ENCODE results near the gene STPG3.
"Not testable (repeated sequence)": the region's sequence is repeated elsewhere in the genome, so short reads cannot be mapped to it uniquely, and the experiment has no call there.

STPG3 gene

DNA sequence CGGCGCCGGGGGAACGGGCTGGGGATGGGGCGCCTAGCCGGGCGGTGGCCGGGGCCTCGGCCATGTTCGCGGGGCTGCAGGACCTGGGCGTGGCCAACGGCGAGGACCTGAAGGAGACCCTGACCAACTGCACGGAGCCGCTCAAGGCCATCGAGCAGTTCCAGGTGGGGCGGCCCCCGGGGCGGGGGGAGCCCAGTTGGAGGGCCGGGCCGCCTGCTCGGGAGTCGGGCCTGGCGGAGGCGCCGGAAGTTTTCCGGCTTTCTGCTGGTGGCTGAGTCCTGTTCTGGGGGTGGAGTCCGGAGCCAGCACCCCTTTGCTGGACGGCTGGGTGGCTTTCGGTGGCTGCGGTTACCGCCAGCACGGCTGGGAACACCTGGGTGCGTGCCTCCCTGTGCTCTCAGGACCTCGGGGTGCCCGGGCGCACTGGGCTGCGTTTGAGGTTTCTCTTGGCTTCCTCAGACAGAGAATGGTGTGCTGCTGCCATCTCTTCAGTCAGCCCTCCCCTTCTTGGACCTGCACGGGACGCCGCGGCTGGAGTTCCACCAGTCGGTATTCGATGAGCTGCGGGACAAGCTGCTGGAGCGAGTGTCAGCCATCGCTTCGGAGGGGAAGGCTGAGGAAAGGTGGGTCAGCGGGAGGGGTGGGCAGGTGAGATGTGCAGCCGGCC is 4.5 kb downstream of the STPG3 start:
- ATAC-seq (replicated peaks), result peak; percentile 54 to 62

DNA sequence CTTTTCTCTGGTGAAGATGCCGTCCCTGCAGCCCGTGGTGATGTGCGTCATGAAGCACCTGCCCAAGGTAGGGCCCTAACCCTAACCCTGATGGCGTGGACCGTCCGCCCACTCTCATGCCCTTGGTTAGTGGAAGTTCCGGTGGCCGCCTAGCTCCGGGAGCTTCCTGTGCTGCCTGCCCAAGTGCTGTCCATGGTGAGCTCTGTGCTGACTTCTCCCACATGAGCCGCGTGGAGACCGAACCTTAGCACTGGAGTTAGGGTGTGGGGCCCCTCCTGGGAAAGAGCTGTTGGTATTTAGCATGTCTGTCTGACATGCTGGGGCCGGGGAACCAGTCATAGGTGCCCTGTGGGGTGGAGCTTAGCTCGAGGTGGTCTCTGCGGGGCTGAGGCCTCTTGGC is 5.3 kb downstream of the STPG3 start:
- Mint-ChIP-seq H3K27me3 (no peaks in the 10 kb centered on the region), H3K9me3 (no peaks in the 10 kb centered on the region), H3K27ac (peak overlapping the region; percentile 42), H3K36me3 (peaks cover under 1 to 8% of the 10 kb centered on the region in 2 donors), H3K4me1 (peaks cover 18 to 28% of the 10 kb centered on the region in 2 donors), H3K4me3 (peak overlapping the region; percentile 81 to 82)
- DNase-seq, result no peak
- ATAC-seq (replicated peaks), result no peak

More for the DNA sequence above, 4.5 kb downstream of the STPG3 start:
- peak overlapping the region; percentile 77 for H3K27ac Mint-ChIP-seq
- peaks cover 18 to 32% of the 10 kb centered on the region in 2 donors for H3K4me1 Mint-ChIP-seq
- H3K36me3 Mint-ChIP-seq, result peaks cover 0 to 8% of the 10 kb centered on the region in 2 donors
- H3K9me3 Mint-ChIP-seq, result no peaks in the 10 kb centered on the region
- DNase-seq, result no peak
- H3K4me3 Mint-ChIP-seq, result peak overlapping the region; percentile 81 to 82
- no peaks in the 10 kb centered on the region for H3K27me3 Mint-ChIP-seq

DNA sequence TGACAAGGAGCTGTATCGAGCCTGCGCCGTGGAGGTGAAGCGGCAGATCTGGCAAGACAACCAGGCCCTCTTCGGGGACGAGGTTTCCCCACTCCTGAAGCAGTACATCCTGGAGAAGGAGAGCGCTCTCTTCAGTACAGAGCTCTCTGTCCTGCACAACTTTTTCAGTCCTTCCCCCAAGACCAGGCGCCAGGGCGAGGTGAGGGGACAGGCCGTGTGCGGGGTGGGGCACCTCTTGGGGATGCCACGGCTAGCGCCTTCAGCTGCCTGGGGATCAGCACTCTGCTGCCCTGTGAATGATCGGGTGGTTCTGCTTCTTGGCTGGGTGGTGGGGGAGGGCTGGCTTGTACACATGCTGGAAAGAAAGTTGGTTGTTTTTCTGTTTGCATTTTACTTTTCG is 5.8 kb downstream of the STPG3 start:
- peaks cover 21 to 33% of the 10 kb centered on the region in 2 donors for H3K4me1 Mint-ChIP-seq
- H3K27me3 Mint-ChIP-seq, result no peaks in the 10 kb centered on the region
- ATAC-seq (replicated peaks) (no peak), DNase-seq (no peak)
- H3K36me3 Mint-ChIP-seq, result peaks cover 5 to 12% of the 10 kb centered on the region in 2 donors
- no peak overlapping the region for H3K27ac Mint-ChIP-seq
- H3K9me3 Mint-ChIP-seq, result no peaks in the 10 kb centered on the region
- peak overlapping the region; percentile 29 to 48 for H3K4me3 Mint-ChIP-seq

DNA sequence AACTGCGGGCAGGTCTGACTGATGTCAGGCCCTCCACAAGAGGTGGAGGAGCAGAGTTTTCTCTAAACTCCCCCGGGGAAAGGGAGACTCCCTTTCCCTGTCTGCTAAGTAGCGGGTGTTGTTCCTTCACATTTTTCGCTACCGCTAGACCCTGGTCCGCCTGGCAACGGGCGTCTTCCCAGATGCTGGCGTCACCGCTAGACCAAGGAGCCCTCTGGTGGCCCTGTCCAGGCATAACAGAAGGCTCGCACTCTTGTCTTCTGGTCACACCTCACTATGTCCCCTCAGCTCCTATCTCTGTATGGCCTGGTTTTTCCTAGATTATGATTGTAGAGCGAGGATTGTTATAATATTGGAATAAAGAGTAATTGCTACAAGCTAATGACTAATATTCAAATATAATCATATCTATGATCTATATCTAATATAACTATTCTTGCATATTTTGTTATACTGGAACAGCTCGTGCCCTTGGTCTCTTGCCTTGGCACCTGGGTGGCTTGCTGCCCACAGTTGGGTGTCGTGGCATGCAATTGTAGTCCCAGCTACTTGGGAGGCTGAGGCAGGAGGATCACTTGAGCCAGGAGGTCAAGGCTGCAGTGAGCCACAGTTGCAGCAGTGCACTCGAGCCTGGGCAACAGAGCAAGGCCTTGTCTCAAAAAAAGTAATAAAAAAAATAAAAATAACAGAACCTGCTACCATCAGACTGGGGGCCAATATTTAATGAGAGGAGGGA is 11.3 kb downstream of the STPG3 start:
- not testable (repeated sequence) for H3K27ac Mint-ChIP-seq; DNase-seq; H3K4me3 Mint-ChIP-seq; ATAC-seq (replicated peaks); H3K9me3 Mint-ChIP-seq; H3K27me3 Mint-ChIP-seq
- H3K4me1 Mint-ChIP-seq, result peaks cover 3 to 15% of the 10 kb centered on the region in 2 donors
- peaks cover 18 to 26% of the 10 kb centered on the region in 2 donors for H3K36me3 Mint-ChIP-seq

DNA sequence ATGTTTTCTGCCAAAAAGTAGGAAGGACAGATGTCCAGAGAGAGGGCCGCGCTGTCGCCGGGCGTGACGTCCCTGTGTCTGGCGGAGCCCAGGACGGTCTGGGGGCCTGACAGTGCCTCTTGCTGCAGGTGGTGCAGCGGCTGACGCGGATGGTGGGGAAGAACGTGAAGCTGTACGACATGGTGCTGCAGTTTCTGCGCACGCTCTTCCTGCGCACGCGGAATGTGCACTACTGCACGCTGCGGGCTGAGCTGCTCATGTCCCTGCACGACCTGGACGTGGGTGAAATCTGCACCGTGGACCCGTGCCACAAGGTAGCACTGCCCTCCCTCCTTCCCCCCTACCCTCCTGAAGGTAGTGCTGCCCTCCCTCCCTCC is 11.8 kb downstream of the STPG3 start:
- no peak overlapping the region for H3K4me3 Mint-ChIP-seq

DNA sequence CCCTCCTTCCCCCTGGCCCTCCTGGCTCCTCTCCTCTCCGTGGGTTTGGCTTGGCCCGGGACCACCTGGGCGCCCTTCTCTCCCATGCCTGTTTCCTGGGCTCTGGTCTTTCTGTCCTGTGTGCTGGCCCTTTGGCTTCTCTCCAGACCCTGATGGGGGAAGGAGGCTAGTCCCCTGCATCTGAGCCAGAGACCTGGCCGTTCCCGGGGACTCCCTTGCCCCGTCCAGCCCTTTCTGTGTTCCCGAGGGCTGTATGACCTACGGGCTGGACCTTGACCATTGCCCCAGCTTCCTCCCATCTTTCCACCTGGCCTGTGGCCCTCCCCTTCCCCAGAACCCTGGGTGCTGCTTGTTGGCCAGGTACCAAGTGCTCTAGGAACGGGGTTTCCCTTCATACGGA is 12.4 kb downstream of the STPG3 start:
- no peak for ATAC-seq (replicated peaks)
- H3K9me3 Mint-ChIP-seq, result no peaks in the 10 kb centered on the region
- peaks cover 11 to 26% of the 10 kb centered on the region in 2 donors for H3K4me1 Mint-ChIP-seq
- no peak overlapping the region for H3K4me3 Mint-ChIP-seq
- H3K27me3 Mint-ChIP-seq, result no peaks in the 10 kb centered on the region
- H3K27ac Mint-ChIP-seq, result peak overlapping the region; percentile 43
- H3K36me3 Mint-ChIP-seq, result peaks cover 30 to 38% of the 10 kb centered on the region in 2 donors
- no peak for DNase-seq

More for the DNA sequence above, 11.8 kb downstream of the STPG3 start:
- ATAC-seq (replicated peaks), result no peak
- Mint-ChIP-seq H3K4me1 (peaks cover 6 to 20% of the 10 kb centered on the region in 2 donors), H3K9me3 (no peaks in the 10 kb centered on the region), H3K27ac (no peak overlapping the region), H3K36me3 (peaks cover 24 to 32% of the 10 kb centered on the region in 2 donors), H3K27me3 (no peaks in the 10 kb centered on the region)
- DNase-seq, result no peak

DNA sequence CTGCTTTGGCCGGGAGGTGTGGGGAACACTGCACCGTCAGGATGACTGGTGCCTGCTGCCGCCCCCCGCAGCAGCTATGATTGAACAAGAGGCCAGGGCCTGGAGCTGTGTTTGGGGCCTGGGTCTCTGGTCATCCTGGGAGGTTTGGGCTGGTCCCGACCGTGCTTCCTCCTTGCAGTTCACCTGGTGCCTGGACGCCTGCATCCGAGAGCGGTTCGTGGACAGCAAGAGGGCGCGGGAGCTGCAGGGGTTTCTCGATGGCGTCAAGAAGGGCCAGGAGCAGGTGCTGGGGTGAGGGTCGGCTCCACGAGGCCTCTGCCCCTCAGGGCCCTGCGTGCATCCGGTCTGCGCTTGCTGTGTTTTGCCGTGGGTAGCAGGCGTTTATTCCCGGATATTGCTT is 13.0 kb downstream of the STPG3 start:
- Mint-ChIP-seq H3K27me3 (no peaks in the 10 kb centered on the region), H3K4me3 (no peak overlapping the region), H3K27ac (no peak overlapping the region), H3K4me1 (peaks cover 15 to 31% of the 10 kb centered on the region in 2 donors), H3K36me3 (peaks cover 34 to 43% of the 10 kb centered on the region in 2 donors), H3K9me3 (no peaks in the 10 kb centered on the region)
- ATAC-seq (replicated peaks) (no peak), DNase-seq (no peak)

DNA sequence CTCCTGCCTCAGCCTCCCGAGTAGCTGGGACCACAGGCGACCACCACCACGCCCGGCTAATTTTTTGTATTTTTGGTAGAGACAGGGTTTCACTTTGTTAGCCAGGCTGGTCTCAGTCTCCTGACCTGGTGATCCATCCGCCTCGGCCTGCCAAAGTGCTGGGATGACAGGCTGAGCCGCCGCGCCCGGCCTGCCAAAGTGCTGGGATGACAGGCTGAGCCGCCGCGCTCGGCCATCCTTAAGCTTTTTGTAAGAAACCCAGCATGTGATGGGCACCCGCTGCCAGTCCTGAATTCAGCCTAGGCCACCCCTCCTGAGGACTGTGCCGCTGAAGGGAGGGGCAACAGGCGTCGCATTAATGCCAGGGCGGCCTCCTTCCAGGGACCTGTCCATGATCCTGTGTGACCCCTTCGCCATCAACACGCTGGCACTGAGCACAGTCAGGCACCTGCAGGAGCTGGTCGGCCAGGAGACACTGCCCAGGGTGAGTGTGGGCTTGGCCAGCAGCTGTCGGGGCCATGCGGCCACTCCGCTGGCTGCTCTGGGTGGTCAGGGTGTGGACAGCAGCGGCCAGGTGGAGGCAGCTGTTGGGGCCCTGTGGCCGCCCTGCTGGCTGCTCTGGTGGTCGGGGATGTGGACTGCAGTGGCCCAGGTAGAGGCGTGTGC is 14.5 kb downstream of the STPG3 start:
- Mint-ChIP-seq H3K36me3 (peaks cover 43 to 53% of the 10 kb centered on the region in 2 donors), H3K9me3 (no peaks in the 10 kb centered on the region), H3K27me3 (no peaks in the 10 kb centered on the region), H3K4me1 (peaks cover 21 to 38% of the 10 kb centered on the region in 2 donors), H3K4me3 (no peak overlapping the region), H3K27ac (peak overlapping the region; percentile 59)
- no peak for DNase-seq
- no peak for ATAC-seq (replicated peaks)

DNA sequence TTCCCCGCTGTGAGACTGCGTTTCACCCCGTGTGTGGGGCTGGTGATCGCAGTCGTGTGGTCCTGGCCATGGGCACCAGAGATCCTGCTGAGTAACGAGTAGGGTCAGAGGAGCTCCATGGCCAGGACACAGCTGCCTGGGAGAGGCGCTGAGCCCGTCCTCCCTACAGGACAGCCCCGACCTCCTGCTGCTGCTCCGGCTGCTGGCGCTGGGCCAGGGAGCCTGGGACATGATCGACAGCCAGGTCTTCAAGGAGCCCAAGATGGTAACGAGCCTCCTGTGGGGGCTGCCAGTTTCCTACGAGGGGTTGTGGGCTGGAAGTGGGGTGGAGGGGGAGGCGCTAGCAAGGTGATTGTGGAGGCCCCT is 15.1 kb downstream of the STPG3 start:
- no peaks in the 10 kb centered on the region for H3K27me3 Mint-ChIP-seq
- H3K27ac Mint-ChIP-seq, result no peak overlapping the region
- ATAC-seq (replicated peaks), result no peak
- H3K36me3 Mint-ChIP-seq, result peaks cover 46 to 57% of the 10 kb centered on the region in 2 donors
- no peak overlapping the region for H3K4me3 Mint-ChIP-seq
- peaks cover 21 to 41% of the 10 kb centered on the region in 2 donors for H3K4me1 Mint-ChIP-seq
- DNase-seq, result no peak
- H3K9me3 Mint-ChIP-seq, result no peaks in the 10 kb centered on the region

DNA sequence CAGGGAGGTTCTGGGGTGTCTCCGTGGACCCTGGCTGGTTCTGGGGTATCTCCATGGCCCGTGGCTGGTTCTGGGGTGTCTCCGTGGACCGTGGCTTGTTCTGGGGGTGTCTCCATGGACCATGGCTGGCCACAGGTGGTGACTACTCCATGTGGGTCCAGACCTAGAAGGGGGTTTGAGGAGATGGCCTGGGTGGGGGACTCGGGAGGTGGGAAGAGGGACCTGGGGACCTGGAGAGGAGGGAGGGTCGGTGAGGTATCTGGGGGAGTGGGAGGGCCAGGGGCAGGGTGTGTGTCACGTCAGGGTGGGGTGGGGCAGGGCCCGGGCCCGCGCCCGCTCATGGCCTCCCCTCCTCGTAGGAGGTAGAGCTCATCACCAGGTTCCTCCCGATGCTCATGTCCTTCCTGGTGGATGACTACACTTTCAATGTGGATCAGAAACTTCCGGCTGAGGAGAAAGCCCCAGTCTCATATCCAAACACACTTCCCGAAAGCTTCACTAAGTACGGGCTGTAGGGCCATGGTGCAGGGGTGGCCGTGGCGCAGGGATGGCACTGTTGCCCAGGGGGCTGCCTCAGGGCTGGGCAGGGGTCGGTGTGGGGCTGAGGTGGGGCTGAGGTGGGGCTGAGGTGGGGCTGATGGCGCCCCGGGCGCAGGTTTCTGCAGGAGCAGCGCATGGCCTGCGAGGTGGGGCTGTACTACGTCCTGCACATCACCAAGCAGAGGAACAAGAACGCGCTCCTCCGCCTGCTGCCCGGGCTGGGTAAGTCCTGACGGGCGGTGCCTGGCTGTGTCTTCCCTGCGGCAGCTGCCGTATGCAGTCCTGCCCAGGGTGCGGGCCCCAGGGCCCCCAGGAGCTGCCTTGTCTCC is 15.7 kb downstream of the STPG3 start:
- ATAC-seq (replicated peaks) (no peak), DNase-seq (no peak)
- Mint-ChIP-seq H3K27me3 (no peaks in the 10 kb centered on the region), H3K4me1 (peaks cover 22 to 41% of the 10 kb centered on the region in 2 donors), H3K4me3 (no peak overlapping the region), H3K9me3 (no peaks in the 10 kb centered on the region), H3K36me3 (peaks cover 45 to 55% of the 10 kb centered on the region in 2 donors), H3K27ac (no peak overlapping the region)

DNA sequence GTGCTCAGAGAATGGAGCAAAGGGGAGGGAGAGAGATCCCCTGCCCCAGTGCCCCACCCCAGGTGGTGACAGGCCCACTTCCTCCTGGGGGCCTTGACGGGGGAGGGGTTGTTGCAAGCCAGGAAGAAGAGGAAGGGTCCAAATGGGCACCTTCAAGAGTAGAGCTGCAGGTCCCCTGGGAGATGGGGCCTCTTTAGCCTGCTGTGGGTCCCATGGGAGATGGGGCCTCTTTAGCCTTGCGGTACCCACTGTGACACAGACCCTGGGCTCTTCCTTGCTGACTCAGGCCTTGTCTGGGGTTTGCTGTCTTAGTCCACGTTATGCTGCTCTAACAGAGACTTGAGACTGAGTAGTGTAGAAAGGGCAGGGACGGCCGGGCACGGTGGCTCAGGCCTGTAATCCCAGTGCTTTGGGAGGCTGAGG is 16.9 kb downstream of the STPG3 start:
- ATAC-seq (replicated peaks) (peak; percentile 92 to 95), DNase-seq (peak; percentile 70)
- Mint-ChIP-seq H3K36me3 (peaks cover 44 to 55% of the 10 kb centered on the region in 2 donors), H3K27ac (peak overlapping the region; percentile 71), H3K27me3 (no peaks in the 10 kb centered on the region), H3K9me3 (no peaks in the 10 kb centered on the region), H3K4me3 (peak overlapping the region; percentile 19 to 49), H3K4me1 (peaks cover 21 to 38% of the 10 kb centered on the region in 2 donors)

DNA sequence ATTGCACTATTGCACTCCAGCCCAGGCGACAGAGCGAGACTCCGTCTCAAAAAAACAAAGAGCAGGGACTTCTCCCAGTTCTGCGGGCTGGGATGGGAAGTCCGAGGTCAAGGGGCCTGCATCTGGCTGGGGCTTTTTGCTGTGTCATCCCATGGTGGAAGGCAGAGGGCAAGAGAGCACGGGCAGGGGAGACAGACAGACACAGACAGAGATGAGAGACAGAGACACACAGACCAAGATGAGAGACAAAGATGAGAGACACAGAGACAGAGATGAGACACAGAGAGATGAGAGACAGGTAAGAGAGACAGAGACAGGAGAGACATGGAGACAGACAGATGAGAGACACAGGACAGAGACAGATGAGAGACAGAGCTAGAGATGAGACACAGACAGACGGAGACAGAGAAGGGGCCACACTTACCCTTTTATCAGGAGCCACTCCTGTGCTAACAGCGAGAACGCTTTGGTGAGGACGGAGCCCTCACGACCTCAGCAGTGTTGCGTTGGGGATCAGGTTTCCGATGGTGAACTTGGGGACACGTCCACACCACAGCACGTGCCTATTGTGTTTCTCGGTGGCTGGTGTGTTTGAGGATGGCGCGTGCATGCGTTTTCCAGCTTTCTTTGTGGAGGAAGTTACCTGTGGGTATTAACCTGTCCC is 17.6 kb downstream of the STPG3 start:
- DNase-seq (no peak), ATAC-seq (replicated peaks) (no peak)
- peak overlapping the region; percentile 70 for H3K27ac Mint-ChIP-seq
- H3K4me3 Mint-ChIP-seq, result peak overlapping the region; percentile 1 to 15
- peaks cover 44 to 60% of the 10 kb centered on the region in 2 donors for H3K36me3 Mint-ChIP-seq
- no peaks in the 10 kb centered on the region for H3K9me3 Mint-ChIP-seq
- peaks cover 21 to 34% of the 10 kb centered on the region in 2 donors for H3K4me1 Mint-ChIP-seq
- H3K27me3 Mint-ChIP-seq, result no peaks in the 10 kb centered on the region

DNA sequence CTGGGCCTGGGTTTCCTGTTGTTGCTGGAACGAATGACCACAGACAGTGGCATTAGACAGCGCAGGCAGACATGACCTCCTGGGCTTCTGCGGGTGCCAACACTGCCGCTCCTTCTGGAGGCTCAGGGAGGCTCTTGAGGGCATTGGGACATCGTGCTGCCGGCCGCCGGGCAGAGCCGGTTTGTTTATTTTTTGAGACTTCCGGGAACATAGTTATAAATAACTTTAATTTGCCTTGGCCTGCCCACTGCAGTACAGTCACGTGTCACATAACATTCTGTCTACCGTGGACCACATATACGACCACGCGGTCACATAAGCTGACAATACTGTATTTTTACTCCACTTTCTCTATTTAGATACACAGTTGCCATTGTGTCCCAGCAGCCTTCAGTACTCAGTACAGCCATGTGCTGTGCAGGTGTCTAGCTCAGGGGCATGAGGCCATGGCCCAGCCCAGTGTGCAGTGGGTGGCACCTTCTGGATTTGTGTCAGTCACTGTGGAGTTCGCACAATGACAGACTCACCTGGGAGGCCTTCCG is 18.2 kb downstream of the STPG3 start:
- H3K36me3 Mint-ChIP-seq, result peaks cover 40 to 60% of the 10 kb centered on the region in 2 donors
- peaks cover 22 to 36% of the 10 kb centered on the region in 2 donors for H3K4me1 Mint-ChIP-seq
- ATAC-seq (replicated peaks), result no peak
- no peak overlapping the region for H3K4me3 Mint-ChIP-seq
- no peak for DNase-seq
- H3K9me3 Mint-ChIP-seq, result no peaks in the 10 kb centered on the region
- no peaks in the 10 kb centered on the region for H3K27me3 Mint-ChIP-seq
- H3K27ac Mint-ChIP-seq, result peak overlapping the region; percentile 26
